Nephron (organoid): ENCODE data around the gene ABR.
"Not testable (repeated sequence)": the region's sequence is repeated elsewhere in the genome, so short reads cannot be mapped to it uniquely, and the experiment has no call there.

Source experiments
- H3K27ac Mint-ChIP-seq, 3 experiments: 2 replicates each; pipeline ENCODE4 v1.8.0; 2020; ENCODE audit warnings: mixed read lengths in 3 of 3, mild to moderate bottlenecking in 2 of 3, moderate library complexity in 1 of 3
- H3K27me3 Mint-ChIP-seq: 2 replicates; pipeline ENCODE4 v1.8.0; 2021; ENCODE audit warnings: low read depth, mild to moderate bottlenecking, moderate library complexity, mixed read lengths
- H3K36me3 Mint-ChIP-seq: 2 replicates; pipeline ENCODE4 v1.8.0; 2020; ENCODE audit warnings: low read depth, mixed read lengths
- H3K4me1 Mint-ChIP-seq: 2 replicates; pipeline ENCODE4 v1.8.0; 2020; ENCODE audit warnings: mixed read lengths
- H3K4me3 Mint-ChIP-seq, 3 experiments: 2 replicates each; pipeline ENCODE4 v1.8.0; 2020; ENCODE audit warnings: mild to moderate bottlenecking in 3 of 3, mixed read lengths in 3 of 3, moderate library complexity in 2 of 3
- H3K9me3 Mint-ChIP-seq: 2 replicates; pipeline ENCODE4 v1.8.0; 2020; ENCODE audit warnings: mixed read lengths
- CTCF ChIP-seq, 3 experiments: fragments of 200-600 bp; sonication (generic); IDR thresholded peaks; one replicate each; pipeline ENCODE4 v1.5.0; 2021; ENCODE audit warnings: antibody characterized with exemption in 3 of 3; ENCODE audit not compliant: unreplicated experiment in 3 of 3

ABR gene

GRCh38 chr17:1107777-1108477, 71.9 kb downstream of the ABR start:
- Mint-ChIP-seq H3K27me3 (no peaks in the 10 kb centered on the region), H3K27ac (peak overlapping the region in 1 of 3 experiments; percentile 15), H3K4me3 (peak overlapping the region; percentile 74 to 83 (median 82)), H3K9me3 (no peaks in the 10 kb centered on the region), H3K36me3 (peaks cover 4% of the 10 kb centered on the region), H3K4me1 (peaks cover 37% of the 10 kb centered on the region)
- TF ChIP-seq CTCF (IDR thresholded peaks at IDR 0.05; ENCODE audit: unreplicated experiment in 3 of 3) = no peak

GRCh38 chr17:1107083-1107776, 72.6 kb downstream of the ABR start:
- no peak for TF ChIP-seq CTCF (IDR thresholded peaks at IDR 0.05; ENCODE audit: unreplicated experiment in 3 of 3)
- Mint-ChIP-seq H3K36me3 (peaks cover 5% of the 10 kb centered on the region), H3K27me3 (no peaks in the 10 kb centered on the region), H3K4me3 (peak overlapping the region; percentile 69 to 80 (median 77)), H3K27ac (peak overlapping the region in 2 of 3 experiments; percentile 15 to 48), H3K9me3 (no peaks in the 10 kb centered on the region), H3K4me1 (peaks cover 37% of the 10 kb centered on the region)

- no peak for TF ChIP-seq CTCF (IDR thresholded peaks at IDR 0.05; ENCODE audit: unreplicated experiment in 3 of 3)
- no peak overlapping the region for H3K27ac Mint-ChIP-seq
- H3K27me3 Mint-ChIP-seq = no peaks in the 10 kb centered on the region
- peaks cover 23% of the 10 kb centered on the region for H3K4me1 Mint-ChIP-seq
- H3K4me3 Mint-ChIP-seq = no peak overlapping the region
- H3K9me3 Mint-ChIP-seq = no peaks in the 10 kb centered on the region
- H3K36me3 Mint-ChIP-seq = peaks cover 14% of the 10 kb centered on the region
These were observed 75.6 kb downstream of the ABR start for GRCh38 chr17:1104222-1104621.

- no peak overlapping the region for H3K27ac Mint-ChIP-seq
These were observed 79.4 kb downstream of the ABR start for GRCh38 chr17:1100382-1100781.

GRCh38 chr17:1099242-1099641, 80.5 kb downstream of the ABR start:
- Mint-ChIP-seq H3K4me3 (no peak overlapping the region), H3K9me3 (no peaks in the 10 kb centered on the region), H3K36me3 (peaks cover 33% of the 10 kb centered on the region), H3K27ac (no peak overlapping the region), H3K27me3 (no peaks in the 10 kb centered on the region), H3K4me1 (peaks cover 12% of the 10 kb centered on the region)
- no peak for TF ChIP-seq CTCF (IDR thresholded peaks at IDR 0.05; ENCODE audit: unreplicated experiment in 3 of 3)

More at GRCh38 chr17:1100382-1100781, 79.4 kb downstream of the ABR start:
- TF ChIP-seq CTCF (IDR thresholded peaks at IDR 0.05; ENCODE audit: unreplicated experiment in 3 of 3) = no peak
- no peak overlapping the region for H3K4me3 Mint-ChIP-seq
- no peaks in the 10 kb centered on the region for H3K27me3 Mint-ChIP-seq
- H3K36me3 Mint-ChIP-seq = peaks cover 26% of the 10 kb centered on the region
- no peaks in the 10 kb centered on the region for H3K9me3 Mint-ChIP-seq
- peaks cover 12% of the 10 kb centered on the region for H3K4me1 Mint-ChIP-seq

- Mint-ChIP-seq H3K4me1 (peaks cover 12% of the 10 kb centered on the region), H3K36me3 (peaks cover 36% of the 10 kb centered on the region), H3K27ac (peak overlapping the region in 1 of 3 experiments; percentile 71)
- H3K4me3 Mint-ChIP-seq, H3K9me3 Mint-ChIP-seq, H3K27me3 Mint-ChIP-seq: not testable (repeated sequence)
These were observed 81.6 kb downstream of the ABR start for GRCh38 chr17:1097972-1098744.
